ENCODE data around the gene HYAL1.
A peak's percentile ranks its signal among the peaks of the same experiment; 100 is the strongest.

Gene HYAL1

DNA sequence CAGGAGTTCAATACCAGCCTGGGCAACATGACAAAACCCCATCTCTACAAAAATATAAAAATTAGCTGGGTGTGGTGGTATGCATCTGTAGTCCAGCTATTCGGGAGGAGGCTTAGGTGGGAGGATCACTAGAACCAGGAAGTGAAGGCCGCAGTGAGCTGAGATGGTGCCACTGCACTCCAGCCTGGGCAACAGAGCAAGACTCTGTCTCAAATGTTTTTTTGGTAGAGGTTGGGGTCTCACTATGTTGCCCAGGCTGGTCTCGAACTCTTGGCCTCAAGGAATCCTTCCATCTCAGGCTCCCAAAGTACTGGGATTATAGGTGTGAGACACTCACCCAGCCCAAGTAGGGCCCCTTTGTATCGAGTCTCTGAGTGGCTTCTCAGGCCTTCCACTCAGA is 9.3 kb downstream of the HYAL1 start:
- H3K4me1 ChIP-seq = no peaks in the 10 kb centered on the region
- TF ChIP-seq, protein P1, sequence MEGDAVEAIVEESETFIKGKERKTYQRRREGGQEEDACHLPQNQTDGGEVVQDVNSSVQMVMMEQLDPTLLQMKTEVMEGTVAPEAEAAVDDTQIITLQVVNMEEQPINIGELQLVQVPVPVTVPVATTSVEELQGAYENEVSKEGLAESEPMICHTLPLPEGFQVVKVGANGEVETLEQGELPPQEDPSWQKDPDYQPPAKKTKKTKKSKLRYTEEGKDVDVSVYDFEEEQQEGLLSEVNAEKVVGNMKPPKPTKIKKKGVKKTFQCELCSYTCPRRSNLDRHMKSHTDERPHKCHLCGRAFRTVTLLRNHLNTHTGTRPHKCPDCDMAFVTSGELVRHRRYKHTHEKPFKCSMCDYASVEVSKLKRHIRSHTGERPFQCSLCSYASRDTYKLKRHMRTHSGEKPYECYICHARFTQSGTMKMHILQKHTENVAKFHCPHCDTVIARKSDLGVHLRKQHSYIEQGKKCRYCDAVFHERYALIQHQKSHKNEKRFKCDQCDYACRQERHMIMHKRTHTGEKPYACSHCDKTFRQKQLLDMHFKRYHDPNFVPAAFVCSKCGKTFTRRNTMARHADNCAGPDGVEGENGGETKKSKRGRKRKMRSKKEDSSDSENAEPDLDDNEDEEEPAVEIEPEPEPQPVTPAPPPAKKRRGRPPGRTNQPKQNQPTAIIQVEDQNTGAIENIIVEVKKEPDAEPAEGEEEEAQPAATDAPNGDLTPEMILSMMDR (IDR thresholded peaks at IDR 0.05; ENCODE audit: low read depth, low read length) = no peak
- H3K27me3 ChIP-seq = no peaks in the 10 kb centered on the region
- no peak overlapping the region for H3K4me3 ChIP-seq (ENCODE audit: low read depth, low read length)
- no peaks in the 10 kb centered on the region for H3K9me3 ChIP-seq
- no peak for DNase-seq
- H3K36me3 ChIP-seq = peaks cover 13% of the 10 kb centered on the region

DNA sequence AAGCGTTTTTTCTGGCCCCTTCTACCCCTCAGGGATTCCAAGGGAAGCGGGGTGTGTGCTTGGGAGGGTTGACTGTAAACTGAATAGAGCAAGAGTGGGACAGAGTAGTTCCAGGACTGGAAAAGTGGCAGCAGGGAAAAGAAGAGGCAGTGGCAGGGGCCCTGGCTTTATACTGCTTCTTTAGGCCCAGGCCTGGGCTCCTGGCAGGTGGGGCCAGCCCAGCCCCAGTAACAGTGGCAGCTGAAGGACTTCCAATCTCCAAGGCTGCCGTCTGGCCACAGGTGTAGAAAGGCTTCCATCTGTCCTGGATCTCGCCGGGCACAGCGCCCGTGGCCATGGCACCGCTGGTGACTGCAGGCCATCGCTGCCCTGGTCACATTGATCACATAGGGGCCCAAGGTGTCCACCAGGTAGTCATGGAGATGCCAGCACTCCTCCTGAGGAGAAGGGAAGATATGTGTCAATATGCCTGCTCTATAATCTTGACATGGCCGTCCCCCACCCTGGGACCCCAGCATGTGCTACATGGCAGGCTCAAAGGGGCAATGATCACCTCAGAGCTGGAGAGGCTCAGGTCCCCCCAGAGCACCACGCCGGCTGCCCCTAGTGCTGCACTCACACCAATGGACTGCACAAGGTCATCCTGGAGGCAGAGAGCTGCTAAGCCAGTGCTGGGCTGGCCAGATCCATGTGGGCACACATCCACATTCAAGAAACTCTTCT is 10.1 kb downstream of the HYAL1 start:
- no peak for DNase-seq
- Histone ChIP-seq H3K9me3 (no peaks in the 10 kb centered on the region), H3K27me3 (no peaks in the 10 kb centered on the region), H3K36me3 (peaks cover 19% of the 10 kb centered on the region), H3K4me3 (ENCODE audit: low read depth, low read length) (no peak overlapping the region), H3K4me1 (no peaks in the 10 kb centered on the region)
- TF ChIP-seq, protein P1 (IDR thresholded peaks at IDR 0.05; ENCODE audit: low read depth, low read length) = no peak

DNA sequence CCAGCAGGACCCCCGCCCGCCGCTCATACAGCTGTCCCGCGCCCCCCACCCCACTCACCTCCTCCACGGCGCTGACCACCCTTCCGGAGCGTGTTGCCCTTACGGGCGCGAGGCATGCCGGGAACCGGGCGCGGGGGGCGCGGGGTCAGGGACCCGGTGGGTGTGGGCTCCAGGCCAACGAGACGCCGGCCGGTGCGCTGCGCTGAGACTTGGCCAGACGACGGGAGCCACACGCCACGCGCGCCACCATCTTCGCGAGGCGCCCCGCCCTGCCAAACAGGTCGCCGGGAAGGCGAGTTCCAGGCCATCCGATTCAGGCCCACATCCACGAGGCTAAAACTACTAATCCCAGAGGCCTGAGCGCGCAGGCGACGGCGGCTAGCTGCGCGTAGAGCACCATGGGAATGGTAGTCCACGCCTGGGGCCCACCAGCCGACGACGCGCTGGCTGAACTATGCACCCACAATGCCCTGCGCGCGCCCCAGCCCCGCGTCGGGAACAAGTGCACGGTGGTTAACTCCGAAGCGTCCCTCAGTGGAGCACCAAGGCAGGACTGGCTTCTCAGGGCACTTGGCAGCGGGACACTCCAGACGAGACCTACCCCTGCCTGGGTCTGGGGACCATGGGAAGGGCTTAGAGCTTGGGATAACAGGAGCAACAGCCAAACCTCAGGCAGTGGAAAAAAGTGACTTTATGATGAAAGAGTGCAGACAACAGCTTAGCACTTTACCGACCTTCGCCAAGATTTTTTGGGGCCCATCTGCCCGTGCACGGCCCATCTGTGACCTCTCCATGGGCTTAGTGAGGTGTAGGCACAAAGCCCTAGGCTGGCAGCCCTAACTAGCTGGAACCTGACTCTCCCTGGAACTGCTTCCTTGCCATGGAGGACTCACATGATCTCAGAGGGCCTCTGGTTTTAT is 11.0 kb downstream of the HYAL1 start, which contains the start of gene IFRD2:
Gene IFRD2, minus strand, starts transcription at position 271 of the 920 bp plus-strand sequence. Its CDS starts 155 bp downstream, at position 116.
- Histone ChIP-seq H3K4me3 (ENCODE audit: low read depth, low read length) (peak within 1 kb of the TSS; percentile 88), H3K4me1 (no peaks in the 10 kb centered on the region), H3K27me3 (no peaks in the 10 kb centered on the region), H3K36me3 (peaks cover 24% of the 10 kb centered on the region), H3K9me3 (no peaks in the 10 kb centered on the region)
- TF ChIP-seq, protein P1 (IDR thresholded peaks at IDR 0.05; ENCODE audit: low read depth, low read length) = no peak
- peak; percentile 93 for DNase-seq

DNA sequence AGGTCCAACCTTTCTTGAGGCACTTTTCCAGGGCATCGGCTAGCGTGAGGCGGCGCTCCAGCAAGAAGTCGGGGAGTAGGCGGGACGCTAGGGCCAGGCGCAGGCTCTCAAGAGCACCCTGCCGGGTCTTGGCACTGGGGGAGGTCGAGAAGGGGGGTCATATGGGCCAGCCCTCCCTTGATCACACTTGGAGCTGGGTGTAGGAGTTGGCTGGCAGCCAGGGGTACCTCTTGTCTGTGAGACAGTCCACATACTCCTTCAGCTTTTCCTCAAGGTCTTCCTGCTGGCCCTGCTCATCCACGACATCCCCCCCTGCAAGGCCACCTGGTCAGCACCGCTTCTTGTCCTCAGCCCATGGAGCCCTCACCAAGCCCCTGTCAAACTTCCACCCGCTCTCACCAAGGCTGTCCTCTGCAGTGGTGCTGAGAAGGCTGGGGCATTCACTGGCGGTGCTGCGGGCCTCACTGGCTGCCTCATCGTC is 13.2 kb downstream of the HYAL1 start:
- Histone ChIP-seq H3K36me3 (peaks cover 27% of the 10 kb centered on the region), H3K27me3 (no peaks in the 10 kb centered on the region), H3K9me3 (no peaks in the 10 kb centered on the region), H3K4me3 (ENCODE audit: low read depth, low read length) (no peak overlapping the region), H3K4me1 (no peaks in the 10 kb centered on the region)
- no peak for DNase-seq
- TF ChIP-seq, protein P1 (IDR thresholded peaks at IDR 0.05; ENCODE audit: low read depth, low read length) = no peak

DNA sequence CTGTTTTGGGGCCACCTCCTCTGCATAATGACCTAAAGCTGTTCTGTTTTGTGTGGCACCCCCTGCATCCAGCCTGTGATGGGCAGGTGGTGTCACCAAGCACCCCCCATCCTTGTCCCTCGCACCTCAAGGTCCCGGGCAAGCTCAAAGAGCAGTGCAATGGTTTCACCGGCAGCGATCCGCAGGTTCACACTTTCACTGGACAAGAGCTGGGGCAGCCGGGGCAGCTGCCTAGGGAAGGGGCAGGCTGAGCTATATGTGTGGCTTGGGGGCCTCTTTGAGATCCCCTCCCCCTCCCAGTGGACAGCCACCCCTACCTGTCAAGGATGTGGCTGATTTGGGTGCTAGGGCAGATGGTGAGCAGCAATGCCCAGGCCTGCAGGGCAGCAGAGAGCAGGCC is 14.2 kb downstream of the HYAL1 start:
- Histone ChIP-seq H3K36me3 (peaks cover 27% of the 10 kb centered on the region), H3K9me3 (no peaks in the 10 kb centered on the region), H3K4me1 (no peaks in the 10 kb centered on the region), H3K27me3 (no peaks in the 10 kb centered on the region), H3K4me3 (ENCODE audit: low read depth, low read length) (no peak overlapping the region)
- DNase-seq = no peak
- TF ChIP-seq, protein P1 (IDR thresholded peaks at IDR 0.05; ENCODE audit: low read depth, low read length) = no peak
